HL-60/S4 treated with phorbol 12-myristate 13-acetate at 8.2 ng/mL for 4 days and 3 days (cell line): ENCODE measurements around the gene GPR152.

Experiments used
- in situ Hi-C: fragments of 300-500 bp; cut with MboI; formaldehyde crosslinking; loops from 2 replicates; pipeline ENCODE4 v1.15.0; 2022; ENCODE audit warnings: low sequenced_read_pairs

GPR152 gene

DNA sequence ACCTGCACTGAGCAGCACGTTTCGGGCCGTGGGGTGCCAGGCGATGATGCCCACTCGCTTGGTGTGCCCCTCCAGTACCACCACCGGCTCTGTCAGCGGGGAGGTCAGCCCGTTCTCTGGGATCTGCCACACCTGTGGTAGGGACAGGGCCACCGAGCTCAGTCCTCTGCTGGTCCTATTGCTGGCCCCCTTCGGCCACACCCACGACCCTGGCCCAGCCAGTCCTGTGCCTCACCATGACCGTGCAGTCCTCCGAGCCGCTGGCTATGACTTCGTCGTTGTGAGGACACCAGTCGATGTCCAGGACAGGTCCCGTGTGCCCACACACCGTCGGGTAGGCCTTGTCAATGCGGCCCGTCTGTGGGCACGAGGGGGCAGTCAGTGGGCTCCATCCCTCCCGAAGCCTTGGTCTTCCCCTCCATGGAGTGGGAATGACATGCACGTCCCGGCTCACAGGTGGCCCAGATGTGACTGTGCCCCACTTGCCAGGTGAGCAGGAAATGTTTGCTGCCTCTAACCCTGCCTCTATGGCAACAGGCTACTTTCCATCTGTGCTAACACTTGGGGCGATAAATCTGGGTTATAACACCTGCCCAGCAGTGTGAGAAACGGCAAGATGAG is 10.7 kb downstream of the GPR152 start:
- in situ Hi-C loops, result no loop called here

DNA sequence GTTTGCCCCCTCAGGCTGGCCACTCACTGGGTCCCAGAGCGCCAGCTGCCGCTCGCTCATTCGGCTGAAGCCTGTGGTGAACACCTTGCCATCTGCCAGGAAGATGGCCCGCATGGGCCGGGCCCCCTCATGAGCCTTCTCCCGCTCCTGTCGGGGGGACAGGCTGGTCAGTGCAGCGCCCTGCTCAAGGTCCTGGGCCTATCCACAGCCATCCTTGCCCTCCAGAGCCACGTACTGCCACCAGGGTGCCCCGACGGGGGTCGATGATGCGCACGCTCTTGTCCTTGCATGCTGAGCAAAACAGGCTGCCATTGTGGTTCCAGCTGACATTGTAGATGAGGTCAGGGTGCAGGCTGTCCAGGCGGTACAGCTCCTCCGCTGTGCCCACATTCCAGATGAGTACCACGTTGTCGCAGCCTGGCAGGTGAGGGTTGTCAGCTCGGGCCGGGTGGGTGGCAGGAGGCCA is 11.4 kb downstream of the GPR152 start:
- in situ Hi-C loops, result no loop called here

DNA sequence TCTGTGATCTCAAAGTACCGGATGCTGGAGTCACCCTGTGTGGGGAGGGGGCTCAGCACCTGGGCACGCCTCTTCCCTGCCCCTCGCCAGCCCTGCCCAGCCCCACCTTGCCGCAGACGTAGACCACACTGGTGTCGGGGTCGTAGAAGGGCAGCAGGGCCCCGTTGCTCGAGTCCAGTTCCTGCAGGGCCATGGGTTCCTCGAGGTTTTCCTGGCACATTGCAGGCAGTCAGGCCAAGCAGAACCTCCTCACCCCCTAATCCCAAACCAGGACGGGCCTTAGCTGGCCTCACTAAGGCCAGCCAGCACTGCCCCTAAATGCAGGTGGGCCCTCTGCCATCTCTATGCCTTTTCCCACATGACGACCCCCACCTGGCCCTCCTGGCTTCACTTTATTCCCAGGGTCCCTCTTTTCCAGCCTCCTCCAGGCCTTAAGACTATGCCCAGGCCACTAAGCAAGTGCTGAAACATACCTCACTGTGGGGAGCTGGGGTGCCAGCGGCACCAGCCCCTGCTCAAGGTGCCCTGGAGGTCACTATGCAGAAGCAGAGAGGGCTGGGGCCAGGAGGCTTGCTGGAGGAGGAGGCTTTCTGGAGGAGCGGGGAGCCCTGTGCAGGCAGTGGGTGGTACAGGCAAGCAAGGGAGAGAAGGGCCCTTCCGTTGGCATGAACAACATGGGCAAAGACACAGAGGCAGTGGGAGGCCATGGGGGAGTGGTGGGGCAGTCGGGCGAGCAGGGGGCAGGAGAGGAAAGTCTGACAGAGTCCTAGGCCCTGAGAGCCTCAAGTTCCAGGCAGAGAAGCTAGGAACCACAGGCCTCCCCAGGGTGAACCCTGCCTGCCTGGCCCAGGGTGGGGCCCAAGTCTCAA is 12.1 kb downstream of the GPR152 start:
- in situ Hi-C loops, result no loop called here

DNA sequence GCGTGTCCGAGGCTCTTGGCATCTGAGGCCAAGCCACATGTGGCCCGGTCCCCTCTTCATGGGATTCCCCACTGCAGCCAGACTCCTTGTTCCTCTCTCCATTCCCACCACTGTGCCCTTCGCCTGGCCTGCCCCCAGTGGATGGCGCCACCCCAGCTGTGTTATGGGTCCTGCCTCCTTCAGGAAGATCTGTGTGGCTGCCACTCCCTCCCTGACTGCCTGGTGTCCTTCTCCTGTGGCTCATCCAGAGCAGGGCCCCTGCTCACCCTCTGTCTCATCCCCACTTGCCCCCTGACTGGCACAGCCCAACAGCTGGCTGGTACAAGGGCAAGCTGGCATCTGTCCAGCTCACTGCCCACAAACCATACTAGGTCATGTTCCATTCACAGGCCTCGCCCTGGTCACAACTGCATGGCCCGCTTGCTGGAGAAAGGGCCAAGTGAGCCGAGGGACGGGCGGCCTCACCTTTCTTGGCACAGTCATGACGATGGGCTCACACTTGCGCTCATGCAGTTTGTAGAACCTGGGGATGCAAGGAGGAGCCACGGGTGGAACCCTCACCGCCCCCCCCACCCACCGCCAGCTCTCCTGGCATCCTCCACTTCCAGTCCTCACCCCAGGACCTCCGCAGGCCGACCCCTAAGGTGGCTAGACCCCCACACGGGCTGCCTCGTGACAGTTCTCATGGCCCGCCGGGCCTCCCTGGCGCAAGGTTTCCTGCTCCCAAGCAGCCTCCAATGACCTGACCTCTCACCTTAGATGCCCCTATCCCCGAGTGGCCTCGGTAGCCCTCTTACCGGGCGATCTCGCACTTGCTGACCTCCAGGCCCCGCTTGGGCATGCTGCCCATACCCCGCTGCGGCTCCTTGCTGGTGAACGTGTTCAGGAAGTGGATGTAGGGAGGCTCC is 13.0 kb downstream of the GPR152 start:
- in situ Hi-C loops, result no loop called here

DNA sequence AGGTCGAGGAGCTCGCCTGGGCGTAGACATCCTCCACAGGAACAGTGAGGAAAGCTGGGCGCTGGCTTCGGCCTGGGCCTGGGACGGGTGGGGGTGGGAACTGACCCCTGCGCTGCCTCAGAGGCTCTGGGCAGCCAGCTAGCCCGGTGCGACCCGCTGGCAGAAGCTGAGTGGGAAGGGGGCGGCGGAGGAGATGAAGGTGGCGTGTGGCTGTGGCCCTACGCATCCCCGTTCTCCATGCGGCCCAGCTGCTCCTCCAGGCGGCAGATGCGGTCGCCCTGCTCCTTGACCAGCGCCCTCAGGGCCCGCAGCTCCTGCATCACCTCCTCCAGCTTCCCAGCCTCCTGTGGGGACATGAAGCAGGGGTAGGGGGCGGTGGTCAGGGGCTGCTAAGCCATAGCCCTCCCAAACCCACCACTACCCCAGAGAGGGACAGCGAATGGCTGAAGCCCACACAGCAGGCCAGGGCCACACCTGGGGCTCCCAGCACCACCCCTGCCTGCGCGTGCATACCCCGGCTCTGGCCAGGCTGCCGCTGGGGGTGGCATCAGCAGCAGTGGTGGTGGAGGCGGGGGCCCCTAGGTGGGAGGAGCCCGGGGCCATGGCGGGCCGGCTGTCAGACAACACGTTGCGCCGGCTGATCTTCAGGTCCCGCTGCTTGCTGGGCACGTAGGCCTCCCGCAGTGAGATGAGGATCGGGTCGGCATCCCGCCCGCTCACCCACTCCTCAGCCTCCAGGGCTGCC is 14.2 kb downstream of the GPR152 start:
- in situ Hi-C loops, result no loop called here

DNA sequence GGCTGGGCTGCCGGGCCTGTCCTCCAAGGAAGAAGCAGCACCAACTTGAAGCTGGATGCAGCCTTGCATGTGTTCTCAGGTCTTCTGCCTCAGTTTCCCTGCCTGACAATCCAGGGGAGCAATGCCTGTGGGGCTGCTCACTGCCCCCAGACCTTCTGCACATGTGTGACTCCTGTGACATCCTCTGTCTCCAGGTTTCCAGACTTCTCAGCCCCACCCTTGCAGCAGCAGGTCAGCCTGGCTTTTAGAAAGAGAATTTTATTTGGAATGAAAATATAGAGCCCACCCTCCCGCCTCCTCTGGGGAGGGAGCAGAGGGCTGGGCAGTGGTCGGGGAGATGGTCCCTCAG is 14.7 kb downstream of the GPR152 start:
- in situ Hi-C loops, result no loop called here

DNA sequence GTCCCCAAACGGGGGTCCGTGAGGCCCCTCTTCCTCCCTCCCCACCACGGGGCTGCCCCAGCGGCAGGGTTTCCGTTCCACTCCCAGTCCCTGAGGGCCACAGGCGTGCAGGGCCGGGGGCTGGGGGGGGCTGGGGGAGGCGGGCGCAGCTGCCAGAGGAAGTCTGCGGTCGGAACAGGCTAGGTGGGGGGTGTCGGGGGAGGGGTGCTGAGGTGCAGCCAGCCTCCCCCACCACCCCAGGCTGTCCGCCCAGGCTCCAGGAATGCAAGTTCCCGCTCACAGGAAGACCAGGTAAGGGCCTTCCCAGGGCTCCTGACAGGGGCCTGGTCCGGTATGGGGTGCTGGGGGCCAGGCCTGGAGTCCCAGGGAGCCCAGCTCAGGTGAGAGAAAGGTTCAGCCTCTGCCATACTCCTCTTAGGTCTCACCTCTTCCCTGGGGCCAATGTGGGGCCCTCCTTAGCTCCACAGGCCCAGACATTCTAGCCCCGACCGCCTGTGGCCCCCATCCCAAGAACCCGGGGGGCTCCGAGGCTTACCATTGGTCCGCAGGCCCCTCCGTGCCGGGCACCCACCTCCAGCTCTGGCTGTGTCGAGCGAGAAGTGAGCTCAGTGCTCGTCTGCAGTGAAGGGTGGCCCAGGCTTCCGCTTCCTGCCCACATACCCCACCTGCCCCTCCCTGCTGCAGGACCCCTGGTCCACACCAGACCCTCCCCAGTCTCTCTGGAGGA is 15.3 kb downstream of the GPR152 start, which contains the start of gene PTPRCAP:
Gene PTPRCAP, minus strand, starts transcription at position 601 of the 727 bp plus-strand sequence. Its CDS starts 63 bp downstream, at position 538.
- in situ Hi-C loops, result no loop called here

DNA sequence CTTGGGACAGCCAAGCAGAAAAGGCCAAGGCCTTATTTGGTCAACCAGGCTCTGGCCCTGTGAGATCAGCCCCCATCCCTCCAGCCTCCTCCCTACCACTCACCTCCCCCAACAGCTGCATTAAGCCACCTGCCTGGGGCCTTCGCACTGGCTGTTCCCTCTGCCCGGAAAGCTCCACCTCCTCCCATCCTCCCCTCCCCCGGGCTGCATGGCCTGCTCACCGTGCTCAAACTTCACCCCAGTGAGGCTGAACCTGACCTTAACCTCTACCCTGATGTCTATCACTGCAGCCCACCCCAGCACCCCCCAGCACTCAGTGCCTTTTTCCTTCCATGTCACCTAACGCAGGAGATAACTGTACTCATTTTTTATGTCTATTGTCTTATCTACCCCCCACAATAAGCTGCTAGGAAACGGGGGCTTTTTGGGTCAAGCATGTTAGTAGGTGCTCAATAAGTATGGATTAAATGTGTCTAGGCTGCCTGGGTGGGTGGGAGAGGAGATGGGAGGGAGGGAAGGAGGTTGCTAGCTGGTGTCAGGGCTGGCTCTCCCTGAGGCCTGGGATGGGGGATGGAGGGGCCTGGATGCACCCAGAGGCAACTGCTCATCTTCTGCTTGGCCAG is 16.0 kb downstream of the GPR152 start:
- in situ Hi-C loops, result no loop called here

DNA sequence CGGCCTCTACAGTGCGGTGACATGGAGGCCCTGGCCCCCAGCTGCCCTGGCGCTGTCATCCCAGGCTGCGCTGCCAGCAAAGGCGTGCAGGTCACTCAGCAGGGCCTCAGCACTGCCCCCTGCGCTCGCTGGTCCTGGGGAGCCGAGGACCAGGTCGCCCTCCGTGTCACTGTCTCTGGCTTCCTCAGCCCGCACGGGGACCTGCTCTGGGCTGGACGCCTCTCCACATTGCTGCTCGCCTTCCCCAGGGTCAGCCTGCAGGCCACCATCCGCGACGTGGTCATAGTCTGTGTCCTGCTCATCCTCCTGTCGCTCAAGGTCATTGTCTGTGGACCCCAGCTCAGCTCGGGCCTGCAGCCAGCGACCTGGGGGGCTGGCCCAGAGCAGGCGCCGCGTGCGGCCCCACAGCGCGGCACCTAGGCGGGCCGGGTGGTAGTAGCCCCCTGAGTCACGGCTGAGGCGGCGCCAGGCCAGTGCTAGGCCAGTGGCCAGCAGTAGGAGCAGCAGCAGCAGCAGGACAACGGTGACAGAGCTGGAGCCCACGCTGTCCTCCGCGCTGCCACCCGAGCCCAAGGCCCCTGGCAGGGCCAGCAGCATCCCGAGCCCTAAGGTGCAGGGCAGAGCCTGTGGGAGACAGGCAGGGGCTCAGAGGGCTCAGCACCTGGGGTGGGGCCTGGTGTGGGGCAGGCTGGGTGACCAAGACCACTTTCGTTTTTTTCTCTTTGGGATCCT is 16.6 kb downstream of the GPR152 start:
- in situ Hi-C loops, result no loop called here

DNA sequence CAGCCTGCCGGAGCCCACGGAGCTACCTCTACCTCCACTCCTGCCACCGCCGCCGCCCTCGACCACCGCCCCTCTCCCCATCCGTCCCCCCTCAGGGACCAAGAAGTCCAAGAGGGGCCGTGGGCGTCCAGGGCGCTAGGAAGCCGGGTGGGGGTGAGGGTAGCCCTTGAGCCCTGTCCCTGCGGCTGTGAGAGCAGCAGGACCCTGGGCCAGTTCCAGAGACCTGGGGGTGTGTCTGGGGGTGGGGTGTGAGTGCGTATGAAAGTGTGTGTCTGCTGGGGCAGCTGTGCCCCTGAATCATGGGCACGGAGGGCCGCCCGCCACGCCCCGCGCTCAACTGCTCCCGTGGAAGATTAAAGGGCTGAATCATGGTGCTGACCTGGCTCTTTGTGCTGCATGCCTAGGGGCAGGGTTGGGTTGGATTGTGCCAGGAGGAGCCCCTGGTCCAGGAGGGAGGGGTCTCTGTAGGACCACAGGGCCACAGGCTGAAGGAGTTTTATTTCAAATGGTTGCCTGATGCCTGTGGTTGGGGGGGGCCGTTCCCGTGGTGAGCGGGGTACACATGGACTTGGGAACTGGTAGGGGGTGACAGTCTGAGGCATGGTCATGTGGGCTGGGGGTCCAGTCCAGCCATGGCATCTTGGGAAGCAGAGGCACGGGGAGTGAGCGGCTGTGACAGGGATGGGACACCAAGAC is 17.4 kb downstream of the GPR152 start:
- in situ Hi-C loops, result no loop called here

DNA sequence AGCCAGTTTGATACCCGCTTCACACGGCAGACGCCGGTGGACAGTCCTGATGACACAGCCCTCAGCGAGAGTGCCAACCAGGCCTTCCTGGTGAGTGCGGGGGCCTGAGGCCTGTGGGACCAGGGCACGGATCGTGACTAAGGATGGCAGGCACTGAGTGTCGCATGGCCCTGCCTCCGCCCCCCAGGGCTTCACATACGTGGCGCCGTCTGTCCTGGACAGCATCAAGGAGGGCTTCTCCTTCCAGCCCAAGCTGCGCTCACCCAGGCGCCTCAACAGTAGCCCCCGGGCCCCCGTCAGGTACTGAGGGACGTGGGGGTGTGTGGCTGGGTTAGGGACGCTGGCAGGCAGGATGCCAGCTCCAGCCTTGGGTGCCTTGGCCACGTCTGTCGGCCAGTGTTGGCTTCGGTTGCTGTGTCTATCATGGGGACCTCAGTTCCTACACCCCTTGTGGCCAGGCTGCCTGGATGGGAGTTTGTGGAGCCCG is 18.1 kb downstream of the GPR152 start:
- in situ Hi-C loops, result no loop called here

DNA sequence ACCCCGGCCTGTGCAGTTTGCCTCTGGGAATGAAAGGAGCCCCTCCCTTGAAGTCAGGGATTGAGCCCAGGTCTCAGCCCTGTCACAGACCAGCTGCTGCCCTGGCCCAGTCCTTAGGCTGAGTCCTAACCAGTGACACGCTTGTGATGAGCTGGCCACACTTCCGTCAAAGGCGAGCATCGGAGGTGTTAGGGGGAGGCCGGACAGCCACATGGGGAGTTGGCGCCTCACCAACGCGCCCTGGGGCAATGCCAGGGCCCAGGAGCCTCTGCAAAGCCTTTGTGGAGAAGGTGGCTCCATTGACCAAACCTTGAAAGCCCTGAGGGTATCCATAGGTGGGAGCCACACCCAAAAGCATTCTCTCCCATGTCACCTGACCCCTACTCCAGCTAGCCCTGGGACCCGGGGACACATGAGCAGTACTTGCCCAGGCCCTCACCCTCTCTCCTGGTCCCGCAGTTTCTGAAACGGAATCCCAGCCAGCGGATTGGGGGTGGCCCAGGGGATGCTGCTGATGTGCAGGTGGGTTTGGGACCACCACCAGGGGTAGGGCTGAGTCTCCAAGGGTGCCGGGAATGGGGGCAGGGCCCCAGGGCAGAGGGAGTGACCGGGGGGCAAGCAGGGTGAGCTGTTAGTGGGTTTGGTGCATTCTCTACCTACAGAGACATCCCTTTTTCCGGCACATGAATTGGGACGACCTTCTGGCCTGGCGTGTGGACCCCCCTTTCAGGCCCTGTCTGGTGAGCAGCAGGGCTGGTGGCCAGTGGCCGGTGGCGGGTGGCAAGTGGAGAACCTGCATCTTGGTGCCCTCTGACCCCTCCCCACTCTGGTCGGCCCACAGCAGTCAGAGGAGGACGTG is 18.8 kb downstream of the GPR152 start:
- in situ Hi-C loops, result no loop called here

DNA sequence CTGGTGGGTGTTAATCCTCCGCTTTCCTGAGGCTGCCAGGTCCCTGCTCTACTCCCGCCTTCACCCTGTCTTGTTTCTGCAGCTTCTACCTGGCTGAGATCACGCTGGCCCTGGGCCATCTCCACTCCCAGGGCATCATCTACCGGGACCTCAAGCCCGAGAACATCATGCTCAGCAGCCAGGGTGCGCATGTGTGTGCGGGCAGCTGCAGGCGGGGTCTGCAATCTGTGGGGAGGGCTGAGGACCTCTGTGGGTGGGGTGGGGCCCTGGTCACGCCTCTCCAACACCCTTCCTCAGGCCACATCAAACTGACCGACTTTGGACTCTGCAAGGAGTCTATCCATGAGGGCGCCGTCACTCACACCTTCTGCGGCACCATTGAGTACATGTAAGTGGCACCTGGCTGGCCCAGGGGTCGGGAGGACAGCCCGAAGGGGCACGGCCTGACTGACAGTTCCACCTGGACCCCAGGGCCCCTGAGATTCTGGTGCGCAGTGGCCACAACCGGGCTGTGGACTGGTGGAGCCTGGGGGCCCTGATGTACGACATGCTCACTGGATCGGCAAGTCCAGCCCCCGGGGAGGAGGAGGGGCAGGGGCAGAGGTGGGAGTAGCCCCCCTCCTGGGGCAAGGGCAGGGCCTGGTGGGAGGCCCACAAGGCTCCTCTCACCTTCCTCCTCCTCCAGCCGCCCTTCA is 19.7 kb downstream of the GPR152 start:
- in situ Hi-C loops, result no loop called here

DNA sequence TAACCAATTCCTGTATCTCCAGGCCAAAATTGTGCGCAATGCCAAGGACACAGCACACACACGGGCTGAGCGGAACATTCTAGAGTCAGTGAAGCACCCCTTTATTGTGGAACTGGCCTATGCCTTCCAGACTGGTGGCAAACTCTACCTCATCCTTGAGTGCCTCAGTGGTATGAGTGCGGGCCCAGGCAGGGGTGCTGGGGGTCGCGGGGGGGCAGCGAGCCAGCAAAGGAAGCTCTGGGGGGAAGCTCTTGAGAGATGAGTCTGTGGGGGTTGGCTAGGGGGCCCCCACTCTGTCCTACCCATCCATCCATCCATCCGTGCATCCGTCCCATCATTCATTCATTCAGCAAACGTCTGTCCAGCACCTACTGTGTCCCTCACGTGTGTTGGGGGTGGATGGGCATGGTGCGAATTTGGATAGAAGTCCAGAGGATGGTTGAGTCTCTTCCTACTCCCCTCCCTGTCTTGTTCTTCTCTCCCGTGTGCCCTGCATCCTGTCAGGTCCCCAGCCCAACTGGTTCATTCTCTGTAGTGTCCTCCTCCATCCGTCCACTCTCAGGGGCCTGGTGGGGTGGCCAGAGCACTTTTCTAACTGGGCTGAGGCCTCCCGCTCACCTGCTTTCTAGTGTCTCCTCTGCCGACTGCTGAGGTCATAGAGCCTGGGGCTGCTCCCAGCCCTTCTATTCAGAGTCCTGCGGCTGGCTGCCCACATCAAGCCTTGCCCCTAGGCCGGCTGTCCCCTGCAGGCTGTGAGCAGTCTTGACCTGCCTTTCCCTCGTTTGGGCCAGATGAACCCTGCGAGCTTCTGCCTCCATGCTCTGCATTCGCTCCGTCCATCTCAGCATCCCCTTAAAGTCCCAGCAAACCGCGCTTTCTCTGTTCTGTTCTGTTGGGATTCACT is 20.9 kb downstream of the GPR152 start:
- in situ Hi-C loops, result no loop called here

DNA sequence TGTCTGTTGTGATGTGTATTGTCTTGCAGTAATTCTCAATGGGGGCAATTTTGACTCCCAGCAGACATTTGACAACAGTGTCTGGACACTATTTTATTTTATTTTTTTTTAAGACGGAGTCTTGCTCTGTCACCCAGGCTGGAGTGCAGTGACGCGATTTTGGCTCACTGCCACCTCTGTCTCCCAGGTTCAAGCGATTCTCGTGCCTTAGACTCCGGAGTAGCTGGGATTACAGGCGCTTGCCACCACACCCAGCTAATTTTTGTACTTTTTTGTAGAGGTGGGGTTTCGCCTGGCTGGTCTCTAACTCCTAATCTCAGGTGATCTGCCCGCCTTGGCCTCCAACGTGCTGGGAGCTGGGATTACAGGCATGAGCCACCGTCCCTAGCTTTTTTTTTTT is 22.8 kb downstream of the GPR152 start:
- in situ Hi-C loops, result no loop called here
